NCI-H2029 treated with DMSO at 0.1 percent for 48 hours (cell line): Measurements from ENCODE around the gene SNRPA.
A peak's percentile ranks its signal among the peaks of the same experiment; 100 is the strongest.
"Not testable (repeated sequence)": the region's sequence is repeated elsewhere in the genome, so short reads cannot be mapped to it uniquely, and the experiment has no call there.

ENCODE experiments used
- DNase-seq: peaks from one replicate; lab custom pipeline; 2025; lab: John Stamatoyannopoulos, UW

SNRPA gene

DNA sequence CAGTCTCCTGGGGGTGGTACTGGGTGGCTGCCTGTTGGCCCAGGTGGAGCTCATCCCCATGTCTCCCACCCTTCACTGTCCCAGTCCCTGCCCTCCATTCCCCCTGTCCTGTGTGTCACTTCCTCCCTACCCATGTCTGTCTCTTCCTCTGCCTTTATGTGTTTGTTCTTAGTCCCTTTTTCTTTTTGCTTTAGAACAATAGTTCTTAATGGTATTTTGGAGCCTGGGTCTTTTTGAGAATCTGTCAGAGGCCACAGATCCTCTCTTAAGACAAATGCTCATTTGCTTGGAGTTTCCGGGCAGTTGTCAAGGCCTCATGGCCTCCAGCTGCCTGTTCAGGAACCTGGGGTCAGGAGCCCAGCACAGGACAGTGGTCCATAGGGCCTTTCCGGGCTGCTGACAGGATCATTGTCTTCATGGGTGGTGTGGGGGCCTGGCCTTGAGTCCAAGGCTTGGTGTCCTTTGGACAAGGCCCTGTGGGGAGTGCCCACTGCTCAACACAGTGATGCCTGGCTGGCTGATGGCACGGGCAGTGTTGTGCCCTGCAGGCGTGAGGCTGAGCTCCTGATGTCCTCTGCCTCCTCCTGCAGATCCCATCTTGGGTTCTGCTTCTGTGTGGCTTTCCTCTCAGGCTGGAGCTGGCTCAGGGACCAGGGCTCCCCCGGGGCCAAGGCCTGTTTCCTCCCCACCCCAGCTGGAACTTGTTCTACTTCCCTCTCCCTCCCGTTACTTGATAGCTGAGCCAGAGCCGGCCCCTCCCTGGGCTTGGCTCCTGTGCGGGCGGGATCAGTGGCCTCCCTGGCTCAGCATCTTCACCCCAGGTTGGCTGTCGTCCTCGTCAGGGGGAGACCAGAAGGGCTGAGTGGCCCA lies 51.5 kb downstream of the SNRPA start:
- no peak for DNase-seq

DNA sequence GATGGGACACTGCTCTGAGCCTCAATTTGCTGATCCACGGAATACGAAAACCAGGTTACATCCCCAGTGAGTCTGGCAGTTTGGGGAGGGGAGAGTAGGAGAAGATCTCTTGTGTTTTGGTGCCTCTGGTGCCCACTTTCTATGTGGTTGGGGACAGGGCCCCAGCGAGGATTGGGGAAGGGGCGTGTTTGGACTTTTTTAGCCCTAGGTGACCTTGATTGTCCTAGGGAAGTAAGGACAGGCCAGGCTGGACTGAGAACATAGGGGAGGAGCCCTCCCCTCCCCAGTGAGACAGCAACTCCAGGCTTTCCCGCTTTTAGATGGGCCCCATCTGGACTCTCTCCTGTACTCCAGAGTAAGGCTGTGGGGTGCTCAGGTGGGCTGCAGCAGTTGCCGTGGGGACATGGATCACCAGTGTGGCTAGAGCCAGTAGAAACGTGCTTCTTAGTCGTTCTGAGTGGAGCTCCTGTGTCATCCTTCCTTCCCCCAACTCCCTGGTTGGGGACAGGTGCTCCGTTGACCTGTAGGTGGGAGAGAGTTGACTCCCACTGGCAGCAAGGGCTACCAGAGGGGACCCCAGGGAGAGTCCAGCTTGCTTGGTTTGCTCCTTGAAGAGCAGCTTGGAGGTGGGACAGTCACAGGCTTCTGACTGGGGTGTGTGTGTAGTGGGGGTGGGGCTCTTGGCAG lies 52.3 kb downstream of the SNRPA start:
- DNase-seq, result no peak

DNA sequence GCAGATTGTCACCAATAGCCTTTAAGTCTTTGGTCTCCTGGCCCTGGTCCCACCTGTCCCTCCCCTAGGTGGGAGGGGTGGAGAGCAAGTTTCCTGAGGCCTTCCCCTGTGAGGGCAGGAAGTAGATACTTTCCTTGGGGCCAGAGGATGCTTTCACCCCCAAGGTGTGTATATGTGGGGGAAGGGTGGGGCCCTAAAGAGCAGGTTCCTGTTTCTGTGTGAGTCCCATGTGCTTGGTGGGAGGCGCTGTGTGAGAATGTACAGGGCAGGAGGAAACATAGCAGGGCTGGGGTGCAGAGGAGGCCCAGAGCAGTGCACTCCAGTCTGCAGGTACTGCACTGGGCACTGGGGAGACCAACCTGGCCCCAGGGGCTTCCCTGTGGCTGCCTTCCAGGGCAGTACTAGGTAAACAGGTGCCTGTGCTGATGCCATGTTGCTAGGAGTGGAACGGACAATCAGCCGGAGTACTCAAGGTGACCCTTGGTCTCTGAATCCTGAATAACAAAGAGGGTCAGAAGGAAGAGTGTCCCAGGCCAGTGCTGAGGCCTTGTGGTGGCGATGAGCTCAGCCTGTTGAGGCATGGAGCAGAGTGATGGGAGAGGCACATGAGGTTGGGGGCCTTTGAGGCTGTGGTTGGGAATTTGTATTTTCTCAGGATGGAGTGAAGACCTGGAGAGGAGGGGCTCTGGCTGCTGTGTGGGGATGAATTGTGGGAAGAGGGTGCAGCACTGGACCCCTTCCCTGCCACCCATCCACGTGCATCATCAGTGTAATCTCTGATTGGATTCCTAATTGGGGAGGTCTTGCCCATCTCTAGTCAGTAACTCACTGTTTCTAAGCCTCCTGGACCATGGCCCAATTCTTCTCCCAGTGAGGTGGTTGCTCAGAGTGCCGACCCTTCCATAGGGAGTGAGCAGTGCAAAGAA lies 53.1 kb downstream of the SNRPA start:
- peak; percentile 49 for DNase-seq

DNA sequence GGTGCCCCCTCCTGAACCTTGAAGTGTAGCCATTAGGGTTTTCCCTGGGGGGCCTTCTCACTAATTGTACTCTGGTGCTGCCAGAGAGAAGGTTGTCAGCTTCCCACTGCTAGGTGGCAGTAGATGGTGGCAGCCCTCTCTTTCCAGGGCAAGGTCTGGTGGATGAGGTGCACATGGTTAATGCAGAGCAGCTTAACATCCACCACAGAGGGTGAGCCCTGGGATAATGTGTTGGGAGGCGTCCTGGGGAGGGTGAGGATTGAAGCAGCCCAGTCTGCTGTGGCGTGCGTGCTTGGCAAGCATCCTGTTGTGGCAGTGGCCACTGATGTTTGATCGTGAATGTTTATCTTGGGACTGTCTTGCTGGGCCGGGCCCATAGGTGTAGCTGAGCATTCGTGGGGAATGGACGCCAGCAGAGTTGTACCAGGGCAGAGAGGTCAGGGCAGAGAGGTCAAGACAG lies 53.8 kb downstream of the SNRPA start:
- DNase-seq, result no peak

DNA sequence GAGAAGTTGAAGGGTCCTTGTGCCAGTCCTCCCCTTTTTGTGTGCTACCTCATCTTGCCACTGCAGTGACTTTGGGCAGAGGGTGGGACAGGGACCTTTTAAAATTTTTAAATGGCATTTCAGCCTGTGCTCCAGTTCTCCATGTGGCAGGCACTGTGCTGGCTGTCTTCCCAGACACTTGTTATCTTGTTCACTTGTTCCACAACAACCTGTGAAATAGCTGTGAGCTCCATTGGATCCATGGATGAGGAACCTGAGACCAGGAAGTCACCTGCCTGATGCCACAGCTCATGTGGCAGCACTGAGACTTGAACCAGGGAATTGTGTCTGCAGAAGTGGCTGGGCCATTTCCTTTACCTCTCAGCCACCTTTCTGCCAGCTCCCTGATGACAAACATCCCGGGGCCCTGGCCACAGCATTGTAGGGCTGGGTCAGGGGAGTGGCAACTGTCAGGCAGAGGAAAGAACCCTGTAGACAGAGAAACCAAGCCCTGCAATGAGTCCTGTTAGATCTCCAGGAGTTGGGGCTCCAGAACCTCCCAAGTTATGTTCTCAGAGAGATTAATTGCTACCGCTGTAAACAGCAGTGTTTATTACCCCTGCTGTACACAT lies 54.4 kb downstream of the SNRPA start:
- peak; percentile 58 for DNase-seq

DNA sequence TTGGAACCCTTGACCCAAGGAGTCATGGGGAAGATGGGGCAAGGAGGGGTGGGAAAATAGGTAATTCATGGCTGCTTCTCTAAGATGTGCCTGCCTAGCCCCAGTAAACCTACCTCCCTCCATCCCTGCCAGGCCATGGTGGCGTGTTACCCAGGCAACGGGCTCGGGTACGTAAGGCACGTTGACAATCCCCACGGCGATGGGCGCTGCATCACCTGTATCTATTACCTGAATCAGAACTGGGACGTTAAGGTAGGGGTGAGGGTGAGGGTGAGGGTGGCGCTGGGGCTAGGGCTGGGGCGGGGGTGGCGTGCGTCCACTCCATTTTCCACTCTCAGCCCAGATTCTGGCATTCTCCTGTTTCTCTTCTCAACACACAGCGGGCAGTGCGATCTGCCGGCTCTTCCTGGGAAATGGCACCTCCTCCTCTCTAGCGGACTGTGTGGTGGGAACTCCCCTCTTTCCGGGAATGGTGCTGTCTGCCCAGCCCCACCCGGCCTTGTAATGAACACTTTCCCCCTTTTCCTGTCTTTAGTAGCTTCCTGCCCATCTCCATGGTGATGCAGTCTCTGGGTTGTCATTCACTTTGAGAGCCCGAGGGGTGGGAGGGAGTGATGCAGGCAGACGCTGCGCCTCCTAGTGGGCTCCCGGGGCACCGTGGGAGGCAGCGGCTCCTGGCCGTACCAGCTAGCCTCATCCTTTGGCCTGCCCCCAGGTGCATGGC lies 55.6 kb downstream of the SNRPA start:
- DNase-seq, result no peak

DNA sequence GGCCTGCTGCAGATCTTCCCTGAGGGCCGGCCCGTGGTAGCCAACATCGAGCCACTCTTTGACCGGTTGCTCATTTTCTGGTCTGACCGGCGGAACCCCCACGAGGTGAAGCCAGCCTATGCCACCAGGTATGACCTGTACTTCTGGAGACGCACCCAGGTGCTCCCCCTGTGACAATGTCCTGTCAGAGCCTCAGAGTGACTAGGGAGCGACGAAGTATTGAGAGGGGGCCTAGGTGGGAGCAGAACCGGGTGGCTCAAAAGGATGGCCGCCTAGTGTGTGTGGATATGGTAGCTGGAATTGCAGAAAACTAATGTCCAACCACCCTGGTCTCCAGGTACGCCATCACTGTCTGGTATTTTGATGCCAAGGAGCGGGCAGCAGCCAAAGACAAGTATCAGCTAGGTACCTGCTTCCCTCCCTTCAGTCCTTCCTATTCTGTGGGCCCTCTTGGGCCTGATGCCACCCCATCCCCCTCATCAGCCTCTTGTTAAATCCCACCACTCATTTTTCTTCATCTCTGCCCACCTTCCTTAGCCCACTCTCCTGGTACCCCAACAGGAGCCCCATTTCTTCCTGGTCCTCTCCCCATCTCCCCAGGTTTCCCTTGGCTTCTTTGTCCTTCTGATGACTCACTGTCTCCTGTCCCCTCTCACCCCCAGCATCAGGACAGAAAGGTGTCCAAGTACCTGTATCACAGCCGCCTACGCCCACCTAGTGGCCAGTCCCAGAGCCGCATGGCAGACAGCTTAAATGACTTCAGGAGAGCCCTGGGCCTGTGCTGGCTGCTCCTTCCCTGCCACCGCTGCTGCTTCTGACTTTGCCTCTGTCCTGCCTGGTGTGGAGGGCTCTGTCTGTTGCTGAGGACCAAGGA lies 56.4 kb downstream of the SNRPA start:
- DNase-seq, result no peak

DNA sequence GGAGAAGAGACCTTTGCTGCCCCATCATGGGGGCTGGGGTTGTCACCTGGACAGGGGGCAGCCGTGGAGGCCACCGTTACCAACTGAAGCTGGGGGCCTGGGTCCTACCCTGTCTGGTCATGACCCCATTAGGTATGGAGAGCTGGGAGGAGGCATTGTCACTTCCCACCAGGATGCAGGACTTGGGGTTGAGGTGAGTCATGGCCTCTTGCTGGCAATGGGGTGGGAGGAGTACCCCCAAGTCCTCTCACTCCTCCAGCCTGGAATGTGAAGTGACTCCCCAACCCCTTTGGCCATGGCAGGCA lies 57.0 kb downstream of the SNRPA start:
- no peak for DNase-seq

DNA sequence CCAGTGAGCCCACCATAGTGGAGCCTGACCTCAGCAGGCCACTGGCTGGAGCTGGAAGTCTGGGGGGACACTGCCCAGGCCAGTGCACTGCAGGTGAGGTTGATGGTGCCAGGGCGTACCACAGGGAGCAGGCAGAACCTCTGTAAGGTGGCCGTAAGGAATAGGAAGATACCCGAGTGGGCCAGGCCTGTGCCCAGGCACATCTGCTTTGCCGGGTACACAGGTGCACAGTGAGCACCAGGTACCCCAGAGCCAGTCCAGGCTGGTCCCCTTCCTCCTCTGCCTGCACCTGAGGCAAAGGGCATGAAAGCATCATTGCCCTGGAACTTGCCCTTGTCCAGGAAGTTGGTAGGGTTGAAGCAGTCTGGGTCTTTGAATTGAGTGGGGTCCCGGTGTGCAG lies 57.5 kb downstream of the SNRPA start:
- DNase-seq, result no peak

DNA sequence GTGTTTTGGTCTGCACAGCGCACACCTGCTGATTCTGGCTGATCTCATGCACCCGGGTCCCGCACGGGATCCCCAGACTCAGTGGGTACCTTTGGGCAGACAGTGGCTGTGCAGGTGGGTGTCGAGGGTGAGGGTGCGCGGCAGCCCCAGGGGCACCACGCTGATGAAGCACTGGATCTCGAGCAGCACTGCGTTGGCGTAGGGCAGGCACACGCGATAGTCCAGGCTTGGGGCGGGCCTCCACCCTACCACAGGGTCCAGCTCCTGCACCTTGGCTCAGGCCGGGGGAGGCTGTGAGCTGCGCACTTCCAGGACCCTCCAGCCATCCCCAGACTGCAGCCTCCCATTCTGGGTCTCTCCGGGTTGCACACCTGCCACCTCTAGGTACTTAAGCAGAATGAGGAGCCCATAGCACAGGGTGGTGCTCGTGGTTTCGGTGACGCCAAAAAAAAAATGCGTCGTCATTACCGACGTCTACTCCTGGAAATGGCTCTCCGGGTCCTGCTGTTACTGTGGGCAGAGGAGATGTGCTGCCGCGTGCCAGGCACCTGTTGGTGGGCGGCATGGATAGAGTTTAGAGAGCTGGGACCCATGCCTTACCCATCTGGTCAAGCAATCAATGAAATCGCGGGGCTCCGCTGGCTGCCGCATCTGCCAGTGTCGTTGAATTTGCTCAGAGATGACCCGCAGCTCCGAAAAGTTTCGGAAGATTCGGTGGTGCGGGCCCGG lies 58.5 kb downstream of the SNRPA start:
- no peak for DNase-seq

DNA sequence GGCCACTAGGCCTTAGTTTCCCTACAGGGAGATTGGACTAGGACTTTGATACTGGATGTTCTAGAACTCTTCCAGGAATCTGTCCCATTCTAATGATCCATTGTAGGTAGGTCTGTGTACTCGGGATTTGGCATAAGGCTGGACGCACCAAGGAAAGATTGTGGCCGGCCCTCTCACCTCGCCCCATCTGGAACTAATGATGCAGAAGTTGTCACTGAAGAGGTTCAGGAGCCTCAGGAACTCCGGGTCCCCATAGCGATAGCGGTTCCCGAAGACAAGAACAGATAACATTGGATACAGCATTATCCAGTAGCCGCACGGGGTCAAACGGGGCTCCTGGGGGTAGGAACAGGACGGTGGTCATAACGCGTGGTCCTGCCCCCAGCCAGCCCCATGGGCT lies 59.2 kb downstream of the SNRPA start:
- no peak for DNase-seq

DNA sequence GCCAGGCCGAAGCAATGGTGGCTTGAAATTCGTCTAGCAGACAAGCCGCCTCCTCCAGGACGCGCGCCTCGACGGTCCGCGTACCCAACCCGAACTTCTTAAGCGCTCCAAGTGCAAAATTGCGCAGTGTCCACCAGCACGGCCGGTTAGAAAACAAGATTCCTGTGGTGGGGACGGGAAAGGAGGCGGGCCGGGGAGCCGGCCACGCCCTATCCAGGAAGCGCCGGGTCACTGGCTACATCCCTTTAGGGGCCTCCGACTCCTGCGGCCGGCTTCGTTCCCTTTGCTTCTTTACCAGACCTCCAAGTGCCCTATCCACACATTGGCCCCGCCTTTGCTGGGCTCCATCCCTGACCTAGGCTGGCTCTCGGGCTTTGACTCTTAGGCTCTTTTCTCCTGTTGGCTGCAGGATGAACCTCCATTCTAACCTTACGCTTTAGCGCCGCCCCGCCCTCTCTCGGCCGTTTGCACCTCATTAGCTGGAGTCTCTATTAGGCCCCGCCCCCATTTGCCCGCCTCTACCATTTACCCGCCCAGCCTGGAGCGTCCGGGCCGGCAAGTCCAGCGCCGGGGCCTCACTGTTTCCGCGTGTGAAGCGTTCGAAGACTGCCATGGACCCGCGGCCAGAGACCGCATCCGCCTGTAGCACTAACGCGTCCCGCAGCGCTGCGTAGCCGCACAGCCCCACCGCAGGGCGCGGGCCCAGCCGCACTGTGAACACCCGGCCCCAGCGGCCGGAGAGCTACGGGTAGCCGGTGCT lies 59.8 kb downstream of the SNRPA start:
- DNase-seq, result not testable (repeated sequence)

DNA sequence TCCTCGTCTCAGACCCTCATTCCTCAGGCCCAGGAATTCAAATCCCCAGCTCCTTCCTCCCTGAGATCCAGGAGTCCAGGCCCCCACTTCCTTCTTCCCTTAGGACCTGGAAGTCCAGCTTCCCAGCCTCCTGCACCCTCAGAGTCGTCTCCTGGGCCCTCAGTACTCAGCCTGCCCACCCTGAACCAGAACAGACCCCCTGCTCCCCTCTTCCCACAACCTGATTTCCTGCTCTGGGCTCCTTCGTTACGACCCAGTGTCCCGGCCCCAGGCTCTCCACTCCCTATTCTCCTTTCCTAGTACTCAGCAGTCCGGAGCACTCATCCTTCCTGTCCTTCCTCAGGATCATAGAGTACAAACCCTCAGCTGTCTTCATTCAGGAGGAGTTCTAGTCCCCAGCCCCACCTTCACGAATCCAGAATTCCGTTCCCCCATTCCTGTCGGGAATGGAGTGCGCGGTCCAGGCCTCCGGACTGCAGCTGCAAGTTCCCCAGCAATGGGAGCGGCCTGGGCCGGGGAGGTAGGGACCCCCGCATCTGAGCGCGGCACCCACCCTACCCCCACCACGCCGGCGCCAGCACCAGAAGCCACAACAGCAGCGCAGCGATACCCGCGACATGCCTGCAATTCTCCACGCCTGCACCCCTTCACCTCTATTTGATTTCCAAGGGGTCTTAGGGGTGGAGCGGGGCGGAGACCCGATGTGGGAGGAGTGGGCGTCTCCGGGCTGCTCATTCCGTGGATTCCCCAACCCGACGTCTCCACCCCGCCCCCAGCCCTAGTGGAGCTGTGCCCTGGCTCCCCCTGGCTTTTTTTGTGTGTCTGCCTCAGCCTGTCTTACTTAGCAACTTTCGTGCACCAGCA lies 60.7 kb downstream of the SNRPA start:
- no peak for DNase-seq

DNA sequence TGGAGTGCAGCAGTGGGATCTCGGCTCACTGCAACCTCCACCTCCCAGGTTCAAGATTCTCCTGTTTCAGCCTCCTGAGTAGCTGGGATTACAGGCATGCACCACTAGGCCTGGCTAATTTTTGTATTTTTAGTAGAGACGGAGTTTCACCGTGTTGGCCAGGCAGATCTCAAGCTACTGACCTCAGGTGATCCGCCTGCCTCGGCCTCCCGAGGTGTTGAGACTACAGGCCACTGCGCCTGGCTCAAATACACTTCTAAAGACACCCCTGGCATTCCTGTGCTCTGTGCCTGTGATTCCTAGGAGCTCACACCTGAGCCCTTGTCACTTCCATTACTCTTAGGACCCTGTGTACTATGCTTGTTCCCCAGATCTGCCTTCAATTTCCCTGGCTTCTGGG lies 61.6 kb downstream of the SNRPA start:
- DNase-seq, result not testable (repeated sequence)

DNA sequence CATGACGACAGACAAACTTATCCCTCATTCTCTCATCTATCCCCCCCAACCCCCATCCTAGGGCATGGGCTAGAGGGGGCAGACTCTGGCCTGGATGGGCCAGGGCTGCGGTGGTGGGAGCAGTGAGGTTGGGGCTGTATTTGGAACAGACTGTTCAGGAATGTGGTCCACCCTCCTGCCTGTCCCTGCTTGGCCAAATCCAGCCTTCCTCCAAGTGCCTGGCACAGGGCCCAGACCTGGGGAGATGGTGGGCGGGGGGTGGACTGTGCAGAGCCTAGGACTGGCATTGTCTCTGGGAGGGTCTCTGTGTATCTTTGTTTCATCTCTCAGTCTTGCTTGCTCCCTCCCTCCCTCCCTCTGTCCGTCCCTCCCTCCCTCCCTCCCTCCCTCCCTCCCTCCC lies 62.2 kb downstream of the SNRPA start:
- DNase-seq, result no peak
